CD4-positive, alpha-beta memory T cell (primary cell): ENCODE results near the gene PARVG. TPM values are rescaled to one million over a fixed set of nuclear protein-coding genes. Genes with fewer than 3 reads are reported as not detected.

Experiments used
- CTCF ChIA-PET: fragments of 350-600 bp; sonication (Branson Sonifier 250); formaldehyde crosslinking; loops from one replicate; lab custom pipeline; 2021; ENCODE audit warnings: inconsistent platforms; ENCODE audit not compliant: partially characterized antibody; lab: Charles Lee
- POLR2A ChIA-PET: fragments of 350-600 bp; sonication (Branson Sonifier 250); formaldehyde crosslinking; loops from one replicate; lab custom pipeline; 2021; ENCODE audit not compliant: partially characterized antibody; lab: Charles Lee
- DNase-seq, 5 donors: peaks; one replicate each; pipeline versions ENCODE4 v3.0.0 to v3.0.0-alpha.2; 2020 to 2022; ENCODE audit warnings: mixed read lengths in 1 of 5
- H3K27ac ChIP-seq: one replicate; pipeline ENCODE4 v1.7.0; 2013; ENCODE audit warnings: low read depth, low read length
- H3K27me3 ChIP-seq: 2 replicates; pipeline ENCODE4 v1.7.0; 2013; ENCODE audit warnings: mild to moderate bottlenecking, low read length, moderate library complexity; ENCODE audit not compliant: insufficient read depth
- H3K36me3 ChIP-seq: 2 replicates; pipeline ENCODE4 v1.7.0; 2013; ENCODE audit warnings: mild to moderate bottlenecking, low read length, moderate library complexity; ENCODE audit not compliant: insufficient read depth
- H3K4me1 ChIP-seq: 2 replicates; pipeline ENCODE4 v1.7.0; 2013; ENCODE audit warnings: mild to moderate bottlenecking, low read length, moderate library complexity; ENCODE audit not compliant: insufficient read depth
- H3K4me3 ChIP-seq, 2 donors: one replicate each; pipeline ENCODE4 v1.7.0; 2013; ENCODE audit warnings: low read length in 2 of 2, mild to moderate bottlenecking in 1 of 2
- H3K9me3 ChIP-seq, 2 donors: one replicate each; pipeline ENCODE4 v1.7.0; 2013; ENCODE audit warnings: low read length in 2 of 2, control low read depth in 1 of 2; ENCODE audit not compliant: control insufficient read depth in 1 of 2
- H3K27ac Mint-ChIP-seq, 7 donors: one replicate each; pipeline ENCODE4 v1.8.0; 2020 to 2021; ENCODE audit warnings: mixed read lengths in 7 of 7, mild to moderate bottlenecking in 6 of 7, inconsistent platforms in 3 of 7, moderate library complexity in 3 of 7
- H3K27me3 Mint-ChIP-seq, 2 donors: one replicate each; pipeline ENCODE4 v1.8.0; 2020 to 2021; ENCODE audit warnings: mixed read lengths in 2 of 2
- H3K36me3 Mint-ChIP-seq, 2 donors: one replicate each; pipeline ENCODE4 v1.8.0; 2020 to 2021; ENCODE audit warnings: mixed read lengths in 2 of 2, inconsistent platforms in 1 of 2, mild to moderate bottlenecking in 1 of 2
- H3K4me1 Mint-ChIP-seq, 4 donors: one replicate each; pipeline ENCODE4 v1.8.0; 2020 to 2021; ENCODE audit warnings: mixed read lengths in 4 of 4, mild to moderate bottlenecking in 1 of 4
- H3K4me3 Mint-ChIP-seq, 8 donors: one replicate each; pipeline ENCODE4 v1.8.0; 2020 to 2021; ENCODE audit warnings: mixed read lengths in 8 of 8, mild to moderate bottlenecking in 7 of 8, moderate library complexity in 6 of 8, inconsistent platforms in 3 of 8
- H3K9me3 Mint-ChIP-seq, 8 donors: one replicate each; pipeline ENCODE4 v1.8.0; 2020 to 2021; ENCODE audit warnings: mixed read lengths in 8 of 8, mild to moderate bottlenecking in 5 of 8, inconsistent platforms in 3 of 8, moderate library complexity in 1 of 8
- intact Hi-C: fragments of 100-400 bp; cut with micrococcal nuclease; formaldehyde crosslinking; loops from one replicate; pipeline ENCODE4 v1.15.1; 2023
- polyA plus RNA-seq, 2 donors: library from polyadenylated mRNA; unstranded; fragments of 300-500 nt; fragmentation: Illumina TruSeq; gene quantifications; one replicate each; pipeline ENCODE4 v1.2.3, GENCODE V29; 2021
- total RNA-seq, 2 experiments: library from RNA; stranded (reverse); gene quantifications; one replicate each; pipeline ENCODE4 v1.2.3, GENCODE V29; 2021

PARVG gene
- total and polyA plus RNA-seq, 4 experiments from 2014 or later = 39.6 to 194 (median 122) TPM

- Histone ChIP-seq H3K27me3 (no peaks in the 10 kb centered on the region), H3K27ac (no peak overlapping the region), H3K36me3 (peaks cover 13% of the 10 kb centered on the region), H3K4me1 (peaks cover 37% of the 10 kb centered on the region), H3K9me3 (no peaks in the 10 kb centered on the region), H3K4me3 (no peak overlapping the region)
- Mint-ChIP-seq H3K4me3 (peak overlapping the region in 1 of 8 donors; percentile 22), H3K9me3 (peaks cover 0 to 3% (median 0%) of the 10 kb centered on the region in 8 donors), H3K36me3 (peaks cover 31 to 40% of the 10 kb centered on the region in 2 donors), H3K27ac (peak overlapping the region in 4 of 7 donors; percentile 26 to 85 (median 44)), H3K4me1 (peaks cover 30 to 45% (median 34%) of the 10 kb centered on the region in 4 donors), H3K27me3 (no peaks in the 10 kb centered on the region)
- no peak for DNase-seq
- ChIA-PET POLR2A (interaction anchor here (4.9 kb wide), 1 partner anchor 13 kb away, joined by 31 read pairs; the partner anchor contains the start of gene PARVG), CTCF (no interaction called here)
- intact Hi-C loops = no loop called here
Observed at GRCh38 chr22:44194569-44194968, 13.8 kb downstream of the PARVG start.

- Histone ChIP-seq H3K36me3 (peaks cover 13% of the 10 kb centered on the region), H3K9me3 (no peaks in the 10 kb centered on the region)
- H3K4me1 Mint-ChIP-seq = peaks cover 31 to 46% (median 35%) of the 10 kb centered on the region in 4 donors
Observed at GRCh38 chr22:44195189-44195871, 14.6 kb downstream of the PARVG start.

GRCh38 chr22:44196241-44196640, 15.5 kb downstream of the PARVG start:
- Mint-ChIP-seq H3K4me3 (no peak overlapping the region), H3K36me3 (peaks cover 38 to 42% of the 10 kb centered on the region in 2 donors), H3K27ac (no peak overlapping the region), H3K9me3 (peaks cover 0 to 3% (median 0%) of the 10 kb centered on the region in 8 donors), H3K4me1 (peaks cover 31 to 43% (median 37%) of the 10 kb centered on the region in 4 donors), H3K27me3 (no peaks in the 10 kb centered on the region)
- intact Hi-C loops = no loop called here
- POLR2A ChIA-PET = interaction anchor here (1.6 kb wide), 1 partner anchor 15 kb away, joined by 9 read pairs; the partner anchor contains the start of gene PARVG
- Histone ChIP-seq H3K36me3 (peaks cover 13% of the 10 kb centered on the region), H3K4me3 (no peak overlapping the region), H3K9me3 (no peaks in the 10 kb centered on the region), H3K27me3 (no peaks in the 10 kb centered on the region), H3K27ac (no peak overlapping the region), H3K4me1 (peaks cover 30% of the 10 kb centered on the region)
- CTCF ChIA-PET = interaction anchor here (0.7 kb wide), 1 partner anchor 23 kb away, joined by 3 read pairs; no protein-coding TSS in a partner anchor
- DNase-seq = no peak

More at GRCh38 chr22:44195189-44195871, 14.6 kb downstream of the PARVG start:
- Histone ChIP-seq H3K4me1 (peaks cover 37% of the 10 kb centered on the region), H3K27me3 (no peaks in the 10 kb centered on the region), H3K27ac (no peak overlapping the region), H3K4me3 (no peak overlapping the region)
- peak overlapping the region in 2 of 7 donors; percentile 33 to 63 for H3K27ac Mint-ChIP-seq
- peaks cover 36 to 42% of the 10 kb centered on the region in 2 donors for H3K36me3 Mint-ChIP-seq
- H3K9me3 Mint-ChIP-seq = peaks cover 0 to 3% (median 0%) of the 10 kb centered on the region in 8 donors
- ChIA-PET POLR2A (interaction anchor here (1.6 kb wide), 1 partner anchor 14 kb away, joined by 9 read pairs; the partner anchor contains the start of gene PARVG), CTCF (interaction anchor here (0.8 kb wide), 1 partner anchor 11 kb away, joined by 3 read pairs; no protein-coding TSS in a partner anchor)
- no peak for DNase-seq
- no peak overlapping the region for H3K4me3 Mint-ChIP-seq
- no peaks in the 10 kb centered on the region for H3K27me3 Mint-ChIP-seq
- intact Hi-C loops = no loop called here

GRCh38 chr22:44196731-44197131, 16.0 kb downstream of the PARVG start:
- POLR2A ChIA-PET = interaction anchor here (1.6 kb wide), 1 partner anchor 16 kb away, joined by 9 read pairs; the partner anchor contains the start of gene PARVG
- H3K4me3 Mint-ChIP-seq = no peak overlapping the region

GRCh38 chr22:44197271-44197670, 16.5 kb downstream of the PARVG start:
- H3K4me3 Mint-ChIP-seq = no peak overlapping the region
- Histone ChIP-seq H3K4me3 (no peak overlapping the region), H3K36me3 (peaks cover 13% of the 10 kb centered on the region), H3K27ac (no peak overlapping the region), H3K27me3 (no peaks in the 10 kb centered on the region), H3K9me3 (no peaks in the 10 kb centered on the region), H3K4me1 (peaks cover 21% of the 10 kb centered on the region)
- H3K9me3 Mint-ChIP-seq = peaks cover 0 to 3% (median 0%) of the 10 kb centered on the region in 8 donors
- no peak overlapping the region for H3K27ac Mint-ChIP-seq
- POLR2A ChIA-PET = no interaction called here
- no peaks in the 10 kb centered on the region for H3K27me3 Mint-ChIP-seq
- intact Hi-C loops = no loop called here
- peaks cover 43 to 48% of the 10 kb centered on the region in 2 donors for H3K36me3 Mint-ChIP-seq
- no peak for DNase-seq
- CTCF ChIA-PET = no interaction called here
- H3K4me1 Mint-ChIP-seq = peaks cover 29 to 39% (median 33%) of the 10 kb centered on the region in 4 donors

More at GRCh38 chr22:44196731-44197131, 16.0 kb downstream of the PARVG start:
- Mint-ChIP-seq H3K4me1 (peaks cover 29 to 41% (median 34%) of the 10 kb centered on the region in 4 donors), H3K36me3 (peaks cover 38 to 43% of the 10 kb centered on the region in 2 donors), H3K9me3 (peaks cover 0 to 3% (median 0%) of the 10 kb centered on the region in 8 donors), H3K27me3 (no peaks in the 10 kb centered on the region), H3K27ac (no peak overlapping the region)
- CTCF ChIA-PET = no interaction called here
- intact Hi-C loops = no loop called here
- DNase-seq = no peak
- H3K27me3 ChIP-seq = no peaks in the 10 kb centered on the region
- H3K4me1 ChIP-seq = peaks cover 27% of the 10 kb centered on the region
- H3K36me3 ChIP-seq = peaks cover 13% of the 10 kb centered on the region
- no peak overlapping the region for H3K27ac ChIP-seq
- no peak overlapping the region for H3K4me3 ChIP-seq
- H3K9me3 ChIP-seq = no peaks in the 10 kb centered on the region

GRCh38 chr22:44199164-44199563, 18.4 kb downstream of the PARVG start:
- Histone ChIP-seq H3K4me1 (peaks cover 2% of the 10 kb centered on the region), H3K4me3 (no peak overlapping the region), H3K27ac (no peak overlapping the region), H3K9me3 (no peaks in the 10 kb centered on the region), H3K36me3 (peaks cover 13% of the 10 kb centered on the region), H3K27me3 (no peaks in the 10 kb centered on the region)
- no peak overlapping the region for H3K4me3 Mint-ChIP-seq
- H3K4me1 Mint-ChIP-seq = peaks cover 15 to 22% (median 17%) of the 10 kb centered on the region in 4 donors
- ChIA-PET CTCF (no interaction called here), POLR2A (no interaction called here)
- peak overlapping the region in 3 of 7 donors; percentile 53 to 84 (median 77) for H3K27ac Mint-ChIP-seq
- H3K27me3 Mint-ChIP-seq = no peaks in the 10 kb centered on the region
- H3K9me3 Mint-ChIP-seq = peaks cover 0 to 1% (median 0%) of the 10 kb centered on the region in 8 donors
- DNase-seq = no peak
- intact Hi-C loops = no loop called here
- H3K36me3 Mint-ChIP-seq = peaks cover 48 to 53% of the 10 kb centered on the region in 2 donors

GRCh38 chr22:44199866-44200265, 19.1 kb downstream of the PARVG start:
- Mint-ChIP-seq H3K9me3 (no peaks in the 10 kb centered on the region), H3K4me3 (no peak overlapping the region), H3K36me3 (peaks cover 41 to 54% of the 10 kb centered on the region in 2 donors), H3K4me1 (peaks cover 8 to 17% (median 10%) of the 10 kb centered on the region in 4 donors), H3K27ac (no peak overlapping the region), H3K27me3 (no peaks in the 10 kb centered on the region)
- peaks cover 13% of the 10 kb centered on the region for H3K36me3 ChIP-seq
- POLR2A ChIA-PET = no interaction called here
- H3K27me3 ChIP-seq = no peaks in the 10 kb centered on the region
- intact Hi-C loops = no loop called here
- CTCF ChIA-PET = no interaction called here
- H3K4me3 ChIP-seq = no peak overlapping the region
- no peaks in the 10 kb centered on the region for H3K4me1 ChIP-seq
- no peak overlapping the region for H3K27ac ChIP-seq
- no peaks in the 10 kb centered on the region for H3K9me3 ChIP-seq
- DNase-seq = no peak
